IPS-18c (cell line): ENCODE results near the gene NIPA2.

ENCODE experiments used
- H3K4me3 ChIP-seq: 2 replicates; pipeline ENCODE4 v1.7.0; 2013; ENCODE audit warnings: low read depth, mild to moderate bottlenecking, low read length, moderate library complexity; ENCODE audit not compliant: insufficient read depth
- H3K9me3 ChIP-seq: one replicate; pipeline ENCODE4 v1.6.1; 2013; ENCODE audit warnings: mild to moderate bottlenecking, low read length, moderate library complexity; ENCODE audit not compliant: control insufficient read depth, insufficient read depth

Gene NIPA2

DNA sequence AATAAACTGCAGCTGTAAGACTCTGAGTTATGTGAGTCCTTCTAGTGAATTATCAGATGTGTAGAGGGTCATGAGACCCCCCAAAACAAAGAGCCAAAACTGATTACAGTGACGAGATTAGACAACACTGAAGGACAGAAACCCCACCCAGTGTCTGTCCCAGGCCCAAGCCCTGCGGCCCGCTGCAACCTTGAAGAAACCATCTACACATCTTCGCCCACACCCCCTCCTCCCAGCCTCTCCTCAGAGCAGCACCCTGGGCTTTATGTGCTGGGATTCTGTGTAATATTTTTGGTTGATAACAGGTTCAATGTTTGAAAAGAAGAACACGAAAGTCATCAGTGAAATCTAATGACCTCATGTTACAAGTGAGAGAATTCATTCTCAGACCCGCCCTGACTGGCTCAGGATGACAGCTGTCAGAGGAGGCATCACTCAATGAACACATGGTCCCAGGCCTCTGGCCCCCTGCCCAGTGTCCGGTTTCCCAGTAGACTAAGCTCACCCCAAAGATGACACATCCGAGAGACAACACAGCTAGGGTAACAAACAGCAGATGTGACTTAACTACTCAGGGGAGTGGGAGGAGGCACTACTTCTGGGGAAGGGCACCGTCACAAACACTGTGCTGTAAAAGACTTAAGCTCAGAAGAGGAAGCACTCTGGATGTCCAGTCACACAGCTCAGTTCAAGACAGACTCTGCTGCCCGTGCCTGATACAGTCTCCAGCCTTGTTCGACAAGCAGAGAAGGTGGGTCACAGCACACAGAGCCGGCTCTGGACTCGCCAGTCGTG is 48.9 kb downstream of the NIPA2 start:
- Histone ChIP-seq H3K9me3 (no peaks in the 10 kb centered on the region), H3K4me3 (no peak overlapping the region)

DNA sequence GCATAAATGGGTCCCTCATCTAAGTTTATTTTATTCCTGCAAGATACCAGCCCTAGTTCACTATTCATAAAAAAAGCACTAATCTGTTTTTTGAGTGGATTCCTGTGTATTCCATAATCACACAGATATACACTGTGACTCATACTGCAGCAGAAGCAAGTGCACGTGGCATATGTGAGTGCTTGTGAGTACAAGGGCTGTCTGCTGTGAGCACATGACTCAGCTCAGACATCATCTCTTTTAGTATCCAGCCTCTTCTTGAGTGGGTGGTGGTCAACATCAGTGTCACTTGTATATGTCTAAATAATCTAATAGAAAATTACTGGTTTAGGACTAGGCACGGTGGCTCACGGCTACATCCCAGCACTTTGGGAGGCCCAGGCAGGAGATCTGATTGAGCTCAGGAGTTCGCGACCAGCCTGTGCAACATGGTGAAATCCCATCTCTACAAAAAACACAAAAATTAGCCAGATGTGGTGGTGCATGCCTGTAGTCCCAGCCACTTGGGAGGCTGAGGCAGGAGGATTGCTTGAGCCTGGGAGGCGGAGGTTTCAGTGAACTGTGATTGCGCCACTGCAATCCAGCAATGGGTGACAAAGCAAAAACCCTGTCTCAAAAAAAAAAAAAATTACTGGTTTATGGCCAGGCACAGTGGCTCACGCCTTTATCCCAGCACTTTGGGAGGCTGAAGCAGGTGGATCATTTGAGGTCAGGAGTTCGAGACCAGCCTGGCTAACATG is 49.8 kb downstream of the NIPA2 start:
- Histone ChIP-seq H3K9me3 (no peaks in the 10 kb centered on the region), H3K4me3 (no peak overlapping the region)

DNA sequence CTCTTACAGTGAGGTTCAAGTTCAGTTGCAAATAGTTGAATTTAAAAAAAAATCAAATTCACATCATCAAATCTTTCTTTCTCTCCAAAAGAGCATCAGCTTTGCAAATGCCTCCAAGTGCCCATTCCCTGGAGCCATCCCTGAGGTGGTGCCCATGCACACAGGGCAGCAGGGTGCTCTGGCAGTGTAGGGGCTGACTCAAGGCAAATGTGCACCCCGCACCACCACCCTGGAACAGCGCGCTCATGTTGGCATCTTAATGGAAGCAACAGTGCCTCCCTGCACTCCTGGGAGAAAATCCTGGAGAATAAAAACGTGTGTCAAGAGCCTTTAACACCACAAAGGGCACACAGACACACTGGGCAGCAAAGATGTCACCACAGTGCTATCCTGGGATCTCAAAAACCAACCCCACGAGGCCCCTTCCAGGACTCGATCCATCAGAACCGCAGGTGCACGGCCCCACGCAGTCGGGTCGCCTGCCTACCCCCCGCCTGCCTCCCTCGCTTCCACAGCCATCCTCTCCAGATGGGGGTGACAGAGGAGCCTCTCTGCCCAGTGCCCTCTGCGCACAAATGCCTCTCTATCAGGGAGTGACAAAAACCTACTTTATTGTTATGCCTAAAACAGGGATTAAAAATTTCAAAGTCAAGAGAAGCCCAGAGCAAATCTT is 50.8 kb downstream of the NIPA2 start:
- H3K4me3 ChIP-seq: no peak overlapping the region
- no peaks in the 10 kb centered on the region for H3K9me3 ChIP-seq

DNA sequence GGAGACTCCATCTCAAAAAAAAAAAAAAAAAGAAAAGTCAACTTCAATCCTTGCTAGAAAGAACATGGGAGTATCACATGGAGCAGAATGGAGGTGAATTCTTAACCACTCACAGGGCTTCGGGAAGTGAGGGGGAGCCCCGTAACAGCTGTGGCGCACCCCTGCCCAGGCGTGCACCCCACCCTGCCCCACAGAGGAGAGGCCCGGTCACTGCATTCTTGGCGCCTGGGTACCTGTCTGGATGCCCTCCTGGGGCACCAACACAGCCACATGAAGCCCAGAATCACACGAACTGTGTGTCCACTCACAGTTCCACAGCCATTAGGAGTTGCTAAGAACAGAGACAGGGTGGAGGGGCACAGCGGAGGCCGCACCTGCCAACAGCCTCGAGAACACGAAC is 51.8 kb downstream of the NIPA2 start:
- Histone ChIP-seq H3K9me3 (no peaks in the 10 kb centered on the region), H3K4me3 (no peak overlapping the region)

DNA sequence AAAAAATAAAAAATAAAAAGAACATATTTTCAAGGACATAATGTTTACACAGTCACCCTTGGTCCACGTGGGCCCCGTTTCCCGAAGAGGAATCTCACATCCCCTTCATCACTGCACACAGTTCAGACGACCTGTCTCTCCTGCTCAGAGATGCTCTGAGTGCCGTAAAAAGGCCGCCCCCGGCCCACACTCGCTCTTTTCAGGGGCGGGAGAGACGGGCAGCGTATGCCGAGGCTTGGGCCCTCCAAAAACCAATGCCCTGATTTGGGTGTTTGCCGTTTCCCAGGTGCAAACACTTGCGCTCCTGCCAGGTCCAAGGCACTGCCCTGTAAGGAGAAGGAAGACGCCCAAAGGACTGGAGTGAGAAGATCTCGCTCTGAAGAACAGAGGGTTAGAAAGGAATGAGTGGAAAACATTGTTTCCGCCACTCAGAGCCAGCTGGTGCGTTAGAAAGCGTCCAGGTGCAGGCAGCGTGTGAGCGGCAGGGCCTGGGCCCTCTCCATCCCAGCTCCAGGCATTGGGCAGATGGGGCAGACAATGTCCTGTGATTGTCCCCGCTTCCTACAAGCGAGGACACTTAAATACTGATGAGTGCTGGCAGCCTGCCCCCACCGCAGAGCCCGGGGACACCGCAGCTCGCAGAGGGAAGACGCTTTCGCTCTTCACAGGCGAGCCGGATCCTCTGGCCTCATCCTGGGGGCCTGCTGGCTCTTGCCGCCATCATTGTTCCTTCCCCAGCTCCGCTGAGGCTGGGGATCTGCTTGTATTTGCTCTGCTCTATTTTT is 53.2 kb downstream of the NIPA2 start:
- no peak overlapping the region for H3K4me3 ChIP-seq

DNA sequence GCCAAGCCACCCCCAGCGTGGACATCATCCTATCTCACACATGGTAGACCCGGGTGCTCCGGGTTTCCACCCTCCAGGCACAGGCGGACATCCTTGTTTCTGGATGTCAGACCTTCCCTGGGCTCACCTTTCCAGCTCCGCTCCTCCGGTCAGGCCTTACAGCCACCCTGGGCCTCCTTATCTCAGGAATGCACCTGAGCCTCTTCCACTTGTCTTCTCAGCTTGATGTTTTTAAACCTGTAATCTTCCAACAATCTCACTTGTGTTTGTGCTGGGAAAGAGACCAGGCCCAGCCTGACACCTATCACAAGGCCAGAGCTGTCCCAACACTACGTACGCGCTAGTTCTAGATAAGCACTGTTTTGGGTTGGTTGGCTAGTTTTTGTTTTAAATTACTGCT is 53.9 kb downstream of the NIPA2 start:
- no peak overlapping the region for H3K4me3 ChIP-seq

More for the DNA sequence above, 53.2 kb downstream of the NIPA2 start:
- peaks cover 4% of the 10 kb centered on the region for H3K9me3 ChIP-seq

DNA sequence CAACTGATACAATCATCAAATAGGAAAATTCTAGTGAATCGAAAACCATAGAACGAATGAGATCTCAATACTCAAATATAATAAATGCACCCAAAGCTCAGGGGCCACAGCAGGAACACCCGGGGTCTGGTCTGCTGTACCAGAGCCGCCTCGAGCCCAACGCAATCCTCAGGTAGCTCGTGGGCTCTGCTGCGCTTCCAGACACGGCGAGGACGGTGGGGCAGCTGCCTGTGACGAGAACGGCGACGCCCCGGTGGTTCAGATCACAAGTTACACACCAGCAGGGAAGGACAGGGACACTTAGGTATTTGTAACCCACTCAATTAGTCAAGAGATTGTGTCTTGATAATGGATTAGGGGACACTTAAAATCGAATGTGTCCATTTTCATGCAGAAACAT is 54.6 kb downstream of the NIPA2 start:
- no peak overlapping the region for H3K4me3 ChIP-seq
- peaks cover 4% of the 10 kb centered on the region for H3K9me3 ChIP-seq

More for the DNA sequence above, 53.9 kb downstream of the NIPA2 start:
- H3K9me3 ChIP-seq: peaks cover 4% of the 10 kb centered on the region

DNA sequence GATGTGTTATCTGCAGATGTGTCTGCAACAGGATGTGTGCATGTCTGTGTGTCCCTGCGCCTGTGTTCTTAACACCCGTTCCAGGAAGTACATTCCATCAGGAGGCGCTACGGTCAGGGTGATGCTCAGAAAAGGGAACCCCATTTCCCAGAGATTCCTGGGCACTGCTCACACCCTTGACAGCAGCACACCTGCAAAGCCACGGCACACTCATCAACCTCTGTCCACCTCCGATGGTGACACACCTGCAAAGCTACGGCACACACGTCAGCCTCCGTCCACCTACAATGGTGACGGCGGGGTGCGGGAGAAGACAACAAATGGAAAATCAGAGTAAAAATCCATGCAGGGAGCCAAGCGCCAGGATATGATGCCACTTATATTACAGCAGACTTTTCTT is 55.4 kb downstream of the NIPA2 start:
- H3K9me3 ChIP-seq: peaks cover 4% of the 10 kb centered on the region

DNA sequence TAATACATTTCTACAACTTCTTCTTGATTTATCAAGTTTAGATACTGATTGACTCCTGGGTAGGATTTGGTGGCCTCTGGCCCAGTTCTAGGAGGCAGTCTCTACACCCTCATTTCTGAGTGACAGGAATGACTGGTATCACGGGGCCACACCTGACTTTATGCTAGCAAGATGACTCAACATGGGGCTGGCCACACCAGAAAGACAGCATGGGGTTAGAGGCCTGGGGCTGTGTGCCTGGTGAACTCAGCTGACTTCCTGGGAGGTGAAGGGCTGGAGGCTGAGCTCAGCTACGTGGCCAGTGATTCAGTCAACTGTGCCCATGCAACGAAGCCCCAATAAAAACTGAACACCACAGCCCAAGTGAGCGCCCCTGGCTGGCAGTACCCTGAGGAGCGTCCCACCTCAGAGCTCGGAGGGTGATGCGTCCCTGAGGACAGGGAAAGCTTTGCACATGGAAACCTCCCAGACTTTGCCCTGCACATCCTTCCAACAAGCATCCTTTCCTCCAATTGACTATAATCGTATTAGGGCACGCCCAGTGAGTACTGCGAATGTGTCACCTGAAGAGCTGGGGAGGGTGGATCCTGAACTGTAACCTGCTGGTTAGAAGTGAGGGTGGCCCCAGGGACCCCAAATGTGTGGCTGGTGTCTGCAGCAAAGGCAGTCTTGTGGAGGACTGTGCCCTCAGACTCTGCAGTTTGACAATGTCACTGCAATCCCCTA is 57.2 kb downstream of the NIPA2 start:
- Histone ChIP-seq H3K4me3 (no peak overlapping the region), H3K9me3 (peaks cover 4% of the 10 kb centered on the region)

More for the DNA sequence above, 55.4 kb downstream of the NIPA2 start:
- no peak overlapping the region for H3K4me3 ChIP-seq

DNA sequence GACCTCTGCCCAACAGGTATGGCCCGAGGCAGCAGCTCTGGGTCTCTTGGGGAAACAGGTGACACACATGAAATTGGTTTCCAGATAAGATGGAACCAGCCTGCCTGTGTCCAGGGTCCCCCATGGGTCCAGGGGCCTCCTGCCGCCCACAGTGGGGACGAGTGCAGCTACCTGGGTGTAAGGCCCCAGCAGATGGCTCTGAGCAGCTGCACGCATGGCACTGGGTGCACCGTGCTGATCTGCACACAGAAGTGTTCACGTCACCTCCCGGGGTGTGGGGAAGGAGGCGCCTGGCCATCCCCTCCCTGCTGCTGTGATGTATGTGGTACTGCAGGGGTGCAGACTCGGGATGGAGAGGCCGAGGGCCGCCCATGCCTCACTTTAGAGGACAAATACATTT is 63.6 kb downstream of the NIPA2 start:
- Histone ChIP-seq H3K9me3 (no peaks in the 10 kb centered on the region), H3K4me3 (no peak overlapping the region)

DNA sequence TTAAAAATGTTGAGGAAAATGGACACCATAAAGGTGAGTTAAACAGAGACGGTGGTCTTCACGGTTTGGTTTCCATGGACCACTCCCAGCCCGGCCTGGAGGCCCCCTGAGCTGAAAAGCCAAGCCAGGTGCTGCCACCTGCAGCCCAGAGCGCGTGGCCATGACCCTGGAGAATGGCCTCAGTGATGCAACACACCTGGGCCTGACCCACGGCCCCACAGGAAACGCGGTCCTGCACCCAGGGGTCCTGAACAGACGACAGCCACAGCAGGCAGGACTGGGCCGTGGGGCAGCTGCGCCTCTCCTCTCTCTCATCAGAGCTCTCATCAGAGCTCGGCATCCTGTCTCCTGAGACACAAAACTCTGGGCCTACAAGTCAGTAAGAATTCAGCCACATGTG is 64.1 kb downstream of the NIPA2 start:
- H3K4me3 ChIP-seq: no peak overlapping the region
- H3K9me3 ChIP-seq: no peaks in the 10 kb centered on the region

DNA sequence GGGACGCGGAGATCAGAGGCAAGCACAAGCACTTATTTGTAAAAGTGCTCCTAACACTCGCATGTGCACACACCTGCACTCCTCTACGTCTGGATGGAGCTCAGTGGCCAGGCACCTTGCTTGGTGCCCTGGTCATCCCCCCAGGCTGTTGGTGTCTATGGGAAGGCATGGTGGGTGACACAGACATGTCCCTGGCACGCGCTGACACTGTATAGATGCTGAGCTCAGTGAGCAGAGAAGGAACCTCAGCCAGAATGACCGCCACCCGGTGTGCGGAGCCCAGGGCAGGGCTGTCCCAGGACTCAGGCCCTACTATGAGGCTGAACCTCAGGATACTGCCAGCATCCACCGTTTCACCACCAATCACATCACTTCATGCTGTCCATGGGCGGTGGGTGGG is 64.5 kb downstream of the NIPA2 start:
- Histone ChIP-seq H3K4me3 (no peak overlapping the region), H3K9me3 (no peaks in the 10 kb centered on the region)

DNA sequence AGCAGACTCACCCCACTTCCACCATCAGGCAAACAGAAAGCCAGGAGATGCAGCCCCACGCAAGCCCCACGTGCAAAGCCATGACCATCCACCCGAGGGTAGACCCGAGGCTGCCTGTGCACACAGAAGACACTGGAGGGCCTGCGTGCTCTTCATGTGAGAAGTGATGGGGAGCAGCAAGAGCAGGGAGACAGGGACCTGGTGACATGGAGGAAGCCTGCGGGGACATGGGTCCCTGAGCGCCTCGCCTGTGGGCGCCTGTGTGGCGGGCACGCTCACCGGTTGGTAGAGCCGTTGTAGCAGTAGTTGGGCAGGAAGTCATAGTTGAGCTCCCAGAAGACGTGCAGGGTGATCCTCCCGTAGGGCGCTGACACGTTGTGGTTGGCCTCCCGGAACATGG is 65.0 kb downstream of the NIPA2 start:
- no peaks in the 10 kb centered on the region for H3K9me3 ChIP-seq
- H3K4me3 ChIP-seq: no peak overlapping the region

DNA sequence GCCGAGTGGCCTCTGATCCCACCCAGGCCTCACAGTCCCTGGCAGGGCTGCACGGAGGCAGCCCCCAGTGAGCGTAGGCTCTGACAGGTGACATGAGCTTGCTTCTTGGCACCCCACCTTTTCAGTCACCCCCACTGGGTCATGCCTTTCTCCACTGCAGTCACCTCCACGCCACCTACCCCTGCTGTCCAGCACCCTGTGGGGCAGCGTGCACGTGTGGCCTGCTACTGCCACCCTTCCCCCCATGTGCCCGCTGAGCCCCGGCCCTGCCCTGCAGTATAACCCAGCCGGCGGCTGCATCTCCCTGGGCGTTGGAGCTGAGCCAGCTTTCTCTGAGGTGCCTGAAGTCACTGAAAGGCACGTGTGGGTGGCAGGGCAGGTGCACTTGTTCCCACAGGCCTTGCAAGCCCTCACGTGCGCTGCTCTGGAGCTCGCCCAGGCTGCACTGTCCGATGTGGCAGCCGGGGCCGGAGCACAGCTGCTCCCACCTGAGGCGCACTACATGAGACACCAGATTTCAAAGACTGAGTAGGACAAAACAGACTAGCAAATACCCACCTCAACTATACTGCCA is 65.6 kb downstream of the NIPA2 start:
- no peak overlapping the region for H3K4me3 ChIP-seq
- no peaks in the 10 kb centered on the region for H3K9me3 ChIP-seq

DNA sequence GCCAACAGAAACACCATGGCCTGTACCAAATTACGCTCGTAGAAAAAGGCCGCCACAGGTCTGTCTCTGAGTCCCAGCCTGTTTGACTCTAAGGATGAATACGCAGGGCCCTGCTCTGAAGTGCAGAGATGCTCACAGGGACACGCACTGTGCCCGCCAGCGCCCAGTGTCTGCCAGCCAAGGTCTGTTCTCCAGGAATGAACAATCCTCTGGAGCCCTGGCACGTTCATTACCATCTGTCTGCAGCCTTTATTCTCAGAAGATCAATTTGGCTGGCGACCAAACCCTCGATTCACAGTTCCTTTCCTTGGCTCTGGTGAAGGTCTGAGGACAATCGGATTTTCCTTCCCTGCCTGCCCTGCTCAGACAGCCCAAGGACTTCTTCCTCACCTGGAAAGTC is 66.3 kb downstream of the NIPA2 start:
- Histone ChIP-seq H3K9me3 (no peaks in the 10 kb centered on the region), H3K4me3 (no peak overlapping the region)

DNA sequence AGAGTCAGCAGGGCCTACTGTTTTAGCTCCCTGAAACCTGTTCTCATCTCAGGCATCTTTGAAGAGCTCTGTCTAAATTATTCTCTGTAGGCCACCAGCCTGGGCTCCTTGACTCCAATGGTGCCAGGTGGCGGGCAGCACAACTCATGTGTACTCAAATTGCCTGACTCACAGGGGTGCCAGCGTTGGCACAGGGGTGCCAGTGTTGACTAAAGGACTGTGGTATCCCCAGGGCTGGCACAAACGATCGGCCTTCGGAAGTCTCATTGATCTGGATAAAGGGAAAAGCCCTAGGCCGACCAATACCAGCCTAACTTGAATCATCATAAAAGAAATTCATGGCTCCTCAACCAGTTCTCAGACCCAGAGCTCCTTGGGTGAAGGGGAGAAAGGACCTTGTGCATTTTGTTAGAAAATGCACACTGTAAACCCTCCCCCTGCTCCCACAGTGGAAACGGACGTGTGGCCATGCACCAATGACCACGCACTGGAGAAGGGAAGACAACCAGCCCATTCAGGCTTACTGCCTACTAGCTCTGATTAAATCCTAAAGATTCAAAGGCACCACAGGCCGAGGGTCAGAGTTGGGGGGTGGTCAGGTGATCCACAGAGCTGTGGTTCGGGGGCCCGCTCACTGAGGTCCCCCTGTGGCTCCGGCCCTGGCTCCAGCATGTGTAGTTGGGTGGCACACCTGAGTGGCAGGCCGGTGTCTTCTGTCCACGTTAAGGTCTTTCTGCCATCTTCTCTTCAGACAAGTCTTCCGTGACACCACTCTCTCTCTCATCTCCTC is 68.9 kb downstream of the NIPA2 start:
- H3K4me3 ChIP-seq: no peak overlapping the region
- H3K9me3 ChIP-seq: no peaks in the 10 kb centered on the region
